NCI-H1694 treated with DMSO at 0.1 percent for 48 hours (cell line): ENCODE measurements around the gene GALK2.
A peak's percentile ranks its signal among the peaks of the same experiment; 100 is the strongest.
"Not testable (repeated sequence)": the region's sequence is repeated elsewhere in the genome, so short reads cannot be mapped to it uniquely, and the experiment has no call there.

ENCODE experiments used
- DNase-seq: peaks from one replicate; lab custom pipeline; 2025; lab: John Stamatoyannopoulos, UW

GALK2 gene

DNA sequence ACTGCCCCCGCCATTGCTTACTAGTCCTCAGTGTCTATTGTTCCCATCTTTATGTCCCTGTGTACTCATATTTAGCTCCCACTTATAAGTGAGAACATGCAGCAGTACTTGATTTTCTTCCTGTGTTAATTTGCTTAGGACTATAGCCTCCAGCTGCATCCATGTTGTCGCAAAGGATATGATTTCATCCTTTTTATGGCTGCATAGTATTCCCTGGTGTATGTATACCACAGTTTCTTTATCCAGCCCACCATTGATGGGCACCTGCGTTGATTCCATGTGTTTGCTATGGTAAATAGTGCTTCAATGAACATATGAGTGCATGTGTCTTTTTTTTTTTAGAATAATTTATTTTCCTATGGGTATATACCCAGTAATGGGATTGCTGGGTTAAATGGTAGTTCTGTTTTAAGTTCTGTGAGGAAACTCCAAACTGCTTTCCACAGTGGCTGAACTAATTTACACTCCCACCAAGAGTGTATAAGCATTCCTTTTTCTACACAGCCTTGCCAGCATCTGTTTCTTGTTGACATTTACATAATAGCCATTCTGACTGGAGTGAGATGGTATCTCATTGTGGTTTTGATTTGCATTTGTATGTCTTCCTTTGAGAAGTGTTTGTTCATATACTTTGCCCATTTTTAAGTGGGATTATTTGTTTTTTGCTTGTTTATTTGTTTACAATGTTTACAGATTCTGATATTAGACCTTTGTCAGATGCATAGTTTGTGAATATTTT, 53.7 kb downstream of the GALK2 start:
- DNase-seq: no peak

GRCh38 chr15:49225572-49226281, 55.7 kb downstream of the GALK2 start:
- no peak for DNase-seq

- DNase-seq: no peak
Measured at GRCh38 chr15:49227602-49228001, 57.6 kb downstream of the GALK2 start.

DNA sequence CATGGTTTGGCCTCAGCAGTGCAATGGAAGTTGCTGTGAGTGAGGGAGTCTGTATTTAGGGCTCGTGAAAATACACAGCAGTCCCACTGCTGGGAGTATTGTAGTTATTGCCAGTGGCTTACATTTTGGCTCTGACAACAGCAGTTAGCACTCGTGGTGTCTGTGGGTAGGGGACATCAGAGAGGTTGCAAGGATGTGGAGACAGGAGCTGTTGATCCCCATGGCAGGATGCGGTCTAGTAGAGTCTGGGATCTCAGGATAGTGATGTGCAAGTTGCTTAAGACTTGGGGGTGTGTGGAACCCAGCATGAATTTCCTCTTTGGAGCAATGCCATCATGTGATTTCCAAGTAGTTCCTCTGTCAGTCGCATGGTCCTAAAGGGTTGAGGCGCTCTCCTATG, 59.9 kb downstream of the GALK2 start:
- DNase-seq: no peak

DNA sequence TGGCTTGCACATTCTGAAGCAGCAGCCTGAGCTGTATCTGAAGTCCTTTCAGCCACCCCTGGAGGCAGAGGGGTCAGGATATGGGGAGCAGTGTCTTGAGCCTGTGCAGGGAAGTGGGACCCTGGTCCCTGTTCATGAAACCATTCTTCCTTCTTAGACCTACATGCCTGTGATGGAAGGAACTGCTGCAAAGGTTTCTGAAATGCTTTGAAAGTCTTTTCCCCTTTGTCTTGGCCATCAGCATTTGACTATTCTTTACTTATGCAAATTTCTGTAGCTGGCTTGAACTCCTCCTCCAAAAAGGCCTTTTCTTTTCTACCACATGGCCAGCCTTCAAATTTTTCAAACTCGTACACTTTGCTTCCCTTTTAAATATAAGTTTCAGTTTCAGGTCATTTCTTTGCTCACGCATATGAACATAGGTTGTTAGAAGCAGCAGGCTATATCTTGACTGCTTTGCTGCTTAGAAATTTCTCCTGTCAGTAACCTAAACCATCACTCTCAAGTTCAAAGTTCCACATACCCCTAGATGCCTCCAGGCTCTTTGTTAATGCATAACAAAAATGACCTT, 62.3 kb downstream of the GALK2 start:
- no peak for DNase-seq

GRCh38 chr15:49235446-49236124, 65.5 kb downstream of the GALK2 start:
- DNase-seq: peak; percentile 77

DNA sequence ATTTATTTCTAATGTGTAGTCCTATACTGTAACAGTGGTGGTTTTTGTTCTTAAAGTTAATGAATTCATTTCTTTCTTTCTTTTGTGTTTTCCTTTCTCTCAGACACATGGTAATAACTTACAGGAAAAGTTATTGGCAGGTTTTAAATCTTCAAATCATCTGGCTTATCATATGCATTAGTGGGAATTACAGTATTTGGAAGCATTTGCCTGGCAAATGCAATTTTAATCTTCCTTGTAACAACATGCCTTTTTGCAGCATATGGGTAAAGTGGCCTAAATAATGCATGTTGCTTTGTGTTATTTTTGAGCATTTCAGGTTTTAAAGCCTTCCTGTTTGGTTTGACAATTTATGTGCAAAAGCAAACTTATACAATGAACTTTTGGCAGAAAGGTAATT, 66.8 kb downstream of the GALK2 start:
- peak; percentile 25 for DNase-seq

GRCh38 chr15:49238342-49238741, 68.3 kb downstream of the GALK2 start:
- DNase-seq: peak; percentile 81

GRCh38 chr15:49239105-49239504, 69.1 kb downstream of the GALK2 start:
- DNase-seq: no peak

DNA sequence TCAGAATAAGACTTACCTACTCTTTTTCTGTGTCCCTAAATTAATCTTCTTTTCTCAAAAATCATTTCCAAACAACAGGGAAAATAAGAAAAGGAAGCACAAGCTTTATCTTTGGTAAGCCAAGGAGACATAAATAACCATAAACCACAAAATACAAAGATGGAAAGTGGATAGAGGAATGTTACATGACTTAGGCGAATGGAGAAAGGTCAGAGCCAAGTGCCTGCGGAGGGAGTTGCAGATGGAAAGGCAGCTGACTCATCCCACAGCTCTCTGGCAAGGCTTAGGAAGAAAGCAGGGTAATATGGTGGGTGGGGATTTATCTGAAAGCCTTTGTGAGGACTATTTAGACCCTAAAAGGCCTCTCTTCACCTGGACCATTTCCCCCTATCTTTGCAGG, 72.8 kb downstream of the GALK2 start:
- no peak for DNase-seq

GRCh38 chr15:49247556-49248110, 77.6 kb downstream of the GALK2 start:
- no peak for DNase-seq

DNA sequence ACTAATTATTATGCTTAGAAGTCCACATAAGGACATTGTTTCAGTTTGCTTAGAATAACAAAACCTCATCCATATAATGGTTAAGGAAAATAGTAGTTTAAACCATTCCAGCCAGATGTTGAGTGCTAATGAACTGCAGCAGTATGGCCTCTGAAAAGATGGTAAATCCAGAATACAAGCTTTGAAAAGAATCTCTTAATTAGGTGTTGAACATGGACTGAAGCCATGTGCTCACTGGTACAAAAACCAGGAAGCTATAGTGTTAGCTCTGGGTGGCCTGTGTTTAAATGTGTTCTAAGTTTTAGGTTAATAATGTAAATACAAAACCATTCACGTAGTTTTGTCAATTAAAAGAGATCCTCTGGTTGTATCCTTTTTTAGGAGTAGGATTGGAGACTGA, 78.2 kb downstream of the GALK2 start:
- no peak for DNase-seq

GRCh38 chr15:49255966-49256759, 86.1 kb downstream of the GALK2 start:
- no peak for DNase-seq

- DNase-seq: not testable (repeated sequence)
Measured at GRCh38 chr15:49265117-49265516, 95.1 kb downstream of the GALK2 start.

- no peak for DNase-seq
Measured at GRCh38 chr15:49265911-49266310, 95.9 kb downstream of the GALK2 start.

- no peak for DNase-seq
Measured at GRCh38 chr15:49270541-49271421, 100.7 kb downstream of the GALK2 start.

DNA sequence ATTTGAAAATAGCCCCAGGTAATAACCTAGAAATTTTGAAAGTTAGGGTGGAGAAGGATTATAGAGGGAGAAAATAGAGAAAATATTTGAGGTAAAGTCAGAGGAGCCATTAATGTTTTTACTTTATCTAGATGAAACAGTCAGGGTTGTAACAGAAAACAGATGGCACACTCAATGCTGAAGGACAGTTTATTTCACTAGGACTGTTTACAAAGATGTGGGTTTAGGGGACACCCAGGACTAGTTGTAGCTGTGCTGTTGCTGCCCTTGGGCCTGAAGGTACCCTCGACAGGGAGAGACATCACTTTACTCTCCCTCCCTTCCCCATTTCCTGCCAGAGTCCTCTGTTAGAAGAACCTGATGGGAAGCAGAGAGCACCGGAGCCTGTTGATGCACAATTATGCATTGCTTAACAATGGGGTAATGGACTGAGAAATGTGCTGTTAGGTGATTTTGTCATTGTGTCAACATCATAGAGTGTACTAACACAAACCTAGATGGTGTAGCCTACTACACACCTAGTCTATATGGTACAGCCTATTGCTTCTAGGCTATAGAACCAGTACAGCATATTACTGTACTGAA, 103.8 kb downstream of the GALK2 start:
- DNase-seq: peak; percentile 0

DNA sequence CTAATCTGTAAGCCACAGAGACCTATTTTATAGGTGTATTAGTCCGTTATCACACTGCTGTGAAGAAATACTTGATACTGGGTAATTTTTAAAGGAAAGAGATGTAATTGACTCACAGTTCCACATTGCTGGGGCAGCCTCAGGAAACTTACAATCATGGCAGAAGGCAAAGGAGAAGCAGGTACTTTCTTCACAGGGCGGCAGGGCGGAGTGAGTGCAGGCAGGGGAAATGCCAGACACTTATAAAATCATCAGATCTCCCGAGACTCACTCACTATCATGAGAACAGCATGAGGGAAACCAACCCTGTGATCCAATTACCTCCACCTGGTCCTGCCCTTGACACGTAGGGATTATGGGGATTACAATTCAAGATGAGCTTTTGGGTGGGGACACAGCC, 108.7 kb downstream of the GALK2 start:
- DNase-seq: no peak

- DNase-seq: no peak
Measured at GRCh38 chr15:49279521-49280456, 109.7 kb downstream of the GALK2 start.
